ENCODE results near the gene AMMECR1L.
"Not testable (repeated sequence)": the region's sequence is repeated elsewhere in the genome, so short reads cannot be mapped to it uniquely, and the experiment has no call there.

AMMECR1L gene

GRCh38 chr2:127885780-127886592, at the start of gene AMMECR1L:
Gene AMMECR1L, minus strand, starts transcription at chr2:127885956. Its CDS starts 11,722 bp downstream, at chr2:127874234.
- peak; percentile 67 for DNase-seq (ENCODE audit: low spot score)

DNA sequence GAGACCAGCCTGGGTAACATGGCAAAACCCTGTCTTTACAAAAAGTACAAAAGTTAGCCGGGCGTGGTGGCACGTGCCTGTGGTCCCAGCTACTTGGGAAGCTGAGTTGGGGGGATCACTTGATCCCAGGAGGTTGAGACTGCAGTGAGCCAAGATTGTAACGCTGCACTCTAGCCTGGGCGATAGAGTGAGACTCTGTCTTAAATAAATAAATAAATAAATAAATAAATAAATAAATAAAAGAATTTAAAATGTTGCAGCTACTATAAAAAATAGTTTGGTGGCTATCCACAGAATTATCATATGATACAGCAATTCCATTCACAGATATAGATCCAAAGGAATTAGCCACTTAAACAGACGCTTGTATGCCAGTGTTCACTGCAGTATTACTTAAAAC, 49.6 kb upstream of the AMMECR1L start:
- no peak for DNase-seq (ENCODE audit: low spot score)

GRCh38 chr2:127932199-127932876, 46.6 kb upstream of the AMMECR1L start:
- DNase-seq (ENCODE audit: low spot score), result no peak

DNA sequence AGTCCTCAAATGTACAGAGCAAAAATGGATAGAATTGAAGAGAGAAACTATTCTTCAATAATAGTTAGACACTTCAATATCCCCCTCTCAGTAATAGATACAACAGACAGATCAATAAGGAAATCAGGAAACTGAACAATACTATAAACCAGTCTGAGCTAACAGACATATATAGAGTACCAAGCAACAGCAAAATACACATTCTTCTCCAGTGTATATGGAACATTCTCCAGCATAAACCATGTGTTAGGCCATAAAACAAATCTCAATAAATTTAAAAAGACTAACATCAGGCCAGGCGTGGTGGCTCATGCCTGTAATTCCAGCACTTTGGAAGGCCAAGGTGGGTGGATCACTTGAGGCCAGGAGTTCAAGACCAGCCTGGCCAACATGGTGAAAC, 43.7 kb upstream of the AMMECR1L start:
- no peak for DNase-seq (ENCODE audit: low spot score)

- DNase-seq (ENCODE audit: low spot score), result no peak
Measured at GRCh38 chr2:127927384-127927783, 41.6 kb upstream of the AMMECR1L start.

DNA sequence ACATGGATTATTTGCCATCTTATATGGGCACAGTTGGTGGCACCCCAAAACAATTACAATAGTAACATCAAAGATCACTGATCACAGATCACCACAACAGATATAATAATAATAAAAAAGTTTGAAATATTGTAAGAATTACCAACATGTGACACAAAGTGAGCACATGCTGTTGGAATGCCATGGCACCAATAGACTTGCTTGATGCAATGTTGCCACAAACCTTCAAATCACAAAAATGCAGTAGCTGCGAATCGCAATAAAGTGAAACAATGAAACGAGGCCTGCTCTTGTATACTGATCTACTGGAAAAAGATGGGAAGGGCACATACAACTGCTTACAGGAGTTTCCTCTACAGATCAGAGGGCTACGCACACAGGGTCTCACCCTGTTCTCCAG, 32.2 kb upstream of the AMMECR1L start:
- no peak for DNase-seq (ENCODE audit: low spot score)

DNA sequence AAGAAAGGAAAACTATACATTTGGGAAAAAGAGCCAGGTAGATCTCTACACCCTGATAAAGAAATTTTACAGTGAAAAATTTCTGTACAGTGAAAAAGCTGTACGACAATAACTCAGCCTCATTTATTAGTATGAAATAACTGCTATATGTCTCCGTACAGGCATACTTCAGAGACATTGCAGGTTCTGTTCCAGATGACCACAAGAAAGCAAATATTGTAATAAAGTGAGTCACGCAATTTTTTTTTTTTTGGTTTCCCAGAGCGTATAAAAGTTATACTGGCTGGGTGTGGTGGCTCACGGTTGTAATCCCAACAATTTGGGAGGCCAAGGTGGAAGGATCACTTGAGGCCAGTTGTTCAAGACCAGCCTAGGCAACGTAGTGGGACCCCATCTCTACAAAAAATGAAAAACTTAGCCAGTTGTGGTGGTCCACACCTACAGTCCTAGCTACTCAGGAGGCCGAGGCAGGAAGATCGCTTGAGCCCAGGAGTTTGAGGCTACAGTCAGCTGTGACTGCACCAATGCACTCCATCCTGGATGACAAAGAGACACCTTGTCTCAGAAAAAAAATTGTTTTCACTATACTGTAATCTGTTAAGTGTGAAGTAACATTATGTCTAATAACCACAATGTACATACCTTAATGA, 28.2 kb upstream of the AMMECR1L start:
- no peak for DNase-seq (ENCODE audit: low spot score)

DNA sequence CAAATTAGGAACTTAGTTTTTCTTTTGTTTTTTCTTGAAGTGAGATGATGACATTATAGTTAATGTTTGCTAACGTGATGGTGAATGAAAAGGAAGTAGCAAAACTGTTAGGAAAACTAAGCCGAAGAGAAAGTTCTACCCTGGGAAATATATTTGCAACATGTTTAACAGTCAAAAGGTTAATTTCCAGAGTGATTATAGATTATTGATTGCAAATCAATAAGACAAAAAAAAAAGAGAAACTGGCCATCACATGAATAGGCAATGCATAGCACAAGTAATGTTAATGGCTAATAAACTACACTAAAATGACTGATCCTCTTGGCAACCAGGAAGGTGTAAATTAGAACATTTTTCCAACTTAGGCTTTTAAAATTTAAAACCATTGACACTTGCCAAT, 26.0 kb upstream of the AMMECR1L start:
- no peak for DNase-seq (ENCODE audit: low spot score)

GRCh38 chr2:127910415-127910814, 24.7 kb upstream of the AMMECR1L start:
- DNase-seq (ENCODE audit: low spot score), result no peak

GRCh38 chr2:127909019-127909418, 23.3 kb upstream of the AMMECR1L start:
- DNase-seq (ENCODE audit: low spot score), result no peak

DNA sequence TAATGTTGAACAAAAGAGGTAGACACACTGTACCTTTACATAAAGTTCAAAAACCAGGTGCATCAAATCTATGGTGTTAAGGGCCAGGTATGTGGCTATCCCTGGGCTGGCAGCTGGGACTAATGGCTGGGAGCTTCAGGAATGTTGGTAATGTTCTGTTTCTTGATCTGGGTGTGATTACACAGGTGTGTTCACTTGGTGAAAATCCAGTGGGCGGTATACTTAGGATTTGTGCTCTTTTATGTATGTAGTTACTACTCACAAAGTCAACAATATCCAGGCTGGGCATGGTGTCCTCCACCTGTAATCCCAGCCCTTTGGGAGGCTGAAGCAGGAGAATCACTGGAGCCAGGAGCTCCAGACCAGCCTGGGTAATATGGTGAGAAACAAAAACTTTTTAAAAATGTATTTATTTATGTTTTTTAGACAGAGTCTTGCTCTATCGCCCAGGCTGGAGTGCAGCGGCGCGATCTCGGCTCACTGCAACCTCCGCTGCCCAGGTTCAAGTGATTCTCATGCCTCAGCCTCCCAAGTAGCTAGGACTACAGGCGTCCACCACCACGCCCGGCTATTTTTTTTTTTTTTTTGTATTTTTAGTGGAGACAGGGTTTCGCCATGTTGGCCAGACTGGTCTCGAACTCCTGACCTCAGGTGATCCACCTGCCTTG, 22.1 kb upstream of the AMMECR1L start:
- not testable (repeated sequence) for DNase-seq (ENCODE audit: low spot score)

- DNase-seq (ENCODE audit: low spot score), result no peak
Measured at GRCh38 chr2:127906206-127906926, 20.6 kb upstream of the AMMECR1L start.

DNA sequence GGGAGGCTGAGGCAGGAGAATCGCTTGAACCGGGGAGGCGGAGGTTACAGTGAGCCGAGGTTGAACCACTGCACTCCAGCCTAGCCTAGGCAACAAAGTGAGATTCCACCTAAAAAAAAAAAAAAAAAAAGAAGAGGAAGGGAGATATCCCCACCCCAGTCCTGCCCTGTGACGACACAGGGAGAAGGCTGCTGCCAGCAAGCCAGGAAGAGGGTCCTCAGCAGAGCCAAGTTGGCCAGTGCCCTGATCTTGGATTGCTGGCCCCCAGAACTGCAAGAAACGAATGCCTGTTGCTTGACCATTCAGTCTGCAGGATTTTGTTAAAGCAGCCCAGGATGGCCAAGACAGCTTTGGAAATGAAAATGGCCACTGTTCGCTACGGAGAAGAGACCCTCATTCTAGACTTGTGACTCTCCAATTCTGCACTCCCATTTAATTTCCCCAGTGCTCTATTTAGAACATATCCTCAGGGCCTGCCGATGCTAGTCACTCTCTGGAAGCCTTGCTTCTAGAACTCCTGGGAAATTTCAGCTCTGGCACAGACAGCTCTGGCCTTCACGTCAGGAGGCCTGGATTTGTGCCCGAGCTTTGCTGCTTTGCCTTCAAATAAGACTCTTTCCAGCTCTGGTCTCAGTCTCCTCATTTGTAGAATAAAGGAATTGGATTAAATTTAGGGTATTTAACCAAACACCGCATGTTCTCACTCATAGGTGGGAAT, 15.7 kb upstream of the AMMECR1L start:
- DNase-seq (ENCODE audit: low spot score), result peak; percentile 51

GRCh38 chr2:127897531-127898211, 11.9 kb upstream of the AMMECR1L start:
- no peak for DNase-seq (ENCODE audit: low spot score)

DNA sequence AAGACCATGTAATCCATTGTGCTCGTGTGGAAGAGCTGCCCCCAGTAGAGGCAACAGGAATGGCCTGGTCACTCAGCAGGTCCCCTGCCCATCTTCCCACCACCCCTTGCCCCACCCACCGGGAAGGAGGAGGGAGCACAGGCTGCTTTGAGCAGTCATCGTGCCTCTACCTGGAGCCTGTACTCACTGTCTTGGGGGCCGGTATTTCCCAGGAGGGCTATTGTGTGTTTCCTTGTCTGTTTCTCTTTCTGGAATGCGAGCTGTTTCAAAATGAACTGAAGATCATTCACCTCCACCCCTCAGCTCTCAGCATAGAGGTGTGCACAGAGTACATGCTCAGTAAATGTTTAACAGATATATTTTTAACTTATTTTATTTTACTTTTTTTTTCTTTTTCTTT, 7.7 kb upstream of the AMMECR1L start:
- no peak for DNase-seq (ENCODE audit: low spot score)

GRCh38 chr2:127893033-127893432, 7.3 kb upstream of the AMMECR1L start:
- no peak for DNase-seq (ENCODE audit: low spot score)

GRCh38 chr2:127891811-127892210, 6.1 kb upstream of the AMMECR1L start:
- peak; percentile 26 for DNase-seq (ENCODE audit: low spot score)

DNA sequence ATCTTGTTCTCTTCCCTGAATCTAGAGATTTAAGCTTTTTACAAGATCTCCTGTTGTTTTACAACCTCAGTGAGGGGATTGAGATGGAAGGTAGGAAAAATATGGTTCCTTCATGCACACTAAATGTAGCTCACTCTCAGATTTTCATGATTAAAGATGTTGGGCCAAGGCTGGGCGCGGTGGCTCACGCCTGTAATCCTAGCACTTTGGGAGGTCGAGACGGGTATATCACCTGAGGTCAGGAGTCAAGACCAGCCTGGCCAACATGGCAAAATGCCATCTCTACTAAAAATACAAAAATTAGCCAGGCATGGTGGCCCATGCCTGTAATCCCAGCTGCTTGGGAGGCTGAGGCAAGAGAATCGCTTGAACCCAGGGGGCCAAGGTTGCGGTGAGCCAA, 5.0 kb upstream of the AMMECR1L start:
- DNase-seq (ENCODE audit: low spot score), result not testable (repeated sequence)

GRCh38 chr2:127888772-127889171, 3.0 kb upstream of the AMMECR1L start:
- DNase-seq (ENCODE audit: low spot score), result no peak

GRCh38 chr2:127887776-127888130, 2.0 kb upstream of the AMMECR1L start:
- DNase-seq (ENCODE audit: low spot score), result no peak
